ENCODE results near the gene TRIM44.

The TRIM44 gene

GRCh38 chr11:35862666-35863065 lies 200.1 kb downstream of the TRIM44 start:
- no peak for DNase-seq

GRCh38 chr11:35864131-35864530 lies 201.6 kb downstream of the TRIM44 start:
- DNase-seq: no peak

- DNase-seq: no peak
Measured at GRCh38 chr11:35866601-35867000, 204.0 kb downstream of the TRIM44 start.

Measured in activated naive CD4-positive, alpha-beta T cell treated with Interleukin-2 at 50 U/mL for 16 hours (primary cell).